Measurements from ENCODE around the gene GTF2A1L.
"Not testable (repeated sequence)": the region's sequence is repeated elsewhere in the genome, so short reads cannot be mapped to it uniquely, and the experiment has no call there.

GTF2A1L gene, protein sequence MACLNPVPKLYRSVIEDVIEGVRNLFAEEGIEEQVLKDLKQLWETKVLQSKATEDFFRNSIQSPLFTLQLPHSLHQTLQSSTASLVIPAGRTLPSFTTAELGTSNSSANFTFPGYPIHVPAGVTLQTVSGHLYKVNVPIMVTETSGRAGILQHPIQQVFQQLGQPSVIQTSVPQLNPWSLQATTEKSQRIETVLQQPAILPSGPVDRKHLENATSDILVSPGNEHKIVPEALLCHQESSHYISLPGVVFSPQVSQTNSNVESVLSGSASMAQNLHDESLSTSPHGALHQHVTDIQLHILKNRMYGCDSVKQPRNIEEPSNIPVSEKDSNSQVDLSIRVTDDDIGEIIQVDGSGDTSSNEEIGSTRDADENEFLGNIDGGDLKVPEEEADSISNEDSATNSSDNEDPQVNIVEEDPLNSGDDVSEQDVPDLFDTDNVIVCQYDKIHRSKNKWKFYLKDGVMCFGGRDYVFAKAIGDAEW

DNA sequence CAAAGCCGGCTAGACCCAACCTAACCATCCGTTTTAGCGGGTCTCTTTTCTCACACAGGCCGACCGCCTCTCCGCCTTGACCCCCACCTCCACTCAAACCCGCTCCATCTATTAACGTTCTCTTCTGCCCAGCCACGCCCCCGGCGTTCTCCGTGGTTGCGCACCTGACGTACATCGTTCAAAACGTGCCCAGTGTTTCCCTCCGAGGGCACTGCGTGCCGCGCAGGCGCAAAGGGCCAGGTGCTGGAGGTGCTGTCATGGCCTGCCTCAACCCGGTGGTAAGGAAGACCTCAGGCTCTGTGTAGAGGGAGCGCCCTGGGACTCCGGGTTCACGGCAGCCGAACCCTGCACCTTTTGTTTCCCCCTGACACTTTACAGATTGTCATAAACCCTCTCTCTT lies at the start of gene GTF2A1L:
Gene GTF2A1L (plus strand): TSS at position 239 of the 400 bp plus-strand sequence. CDS start 19 bp downstream, at position 258.
- ATAC-seq = no peak
- DNase-seq = no peak

DNA sequence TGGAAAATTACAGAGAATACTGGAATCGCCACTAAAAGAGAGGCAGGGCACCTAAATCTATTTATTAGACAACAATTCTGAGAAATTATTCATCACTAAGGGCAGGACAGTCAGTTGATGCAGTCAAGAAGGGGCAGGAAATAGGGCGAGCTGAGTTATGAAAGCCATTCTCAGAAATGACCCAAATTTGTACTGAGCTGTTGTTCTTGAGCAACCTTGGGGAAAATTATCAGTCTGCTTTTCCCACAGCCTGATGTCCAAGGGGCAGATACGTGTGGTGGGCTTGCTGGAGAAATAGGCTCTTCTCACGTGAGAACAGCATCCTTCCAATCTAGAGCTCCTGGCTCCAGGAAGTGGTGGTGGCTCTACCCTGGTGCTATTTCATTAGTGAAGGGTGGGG lies 49.1 kb upstream of the GTF2A1L start:
- DNase-seq (no peak), ATAC-seq (no peak)

DNA sequence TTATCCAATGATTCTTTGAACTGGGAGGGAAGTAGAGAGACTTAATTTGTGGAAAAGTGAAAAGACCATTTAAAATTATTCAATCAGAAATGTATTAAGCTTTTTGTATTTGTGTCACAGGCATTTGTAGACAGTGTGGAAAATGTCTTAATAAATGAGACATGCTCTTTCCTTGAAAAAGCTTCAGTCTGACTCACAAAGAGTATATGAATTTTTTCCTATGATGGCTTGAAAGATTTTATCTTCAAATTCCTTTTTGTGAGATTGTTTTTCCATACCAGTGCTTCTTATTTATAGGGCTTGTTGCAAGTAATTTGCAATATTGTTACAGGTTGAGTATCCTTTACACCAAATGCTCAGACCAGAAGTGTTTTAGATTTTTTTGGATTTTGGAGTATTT lies 48.2 kb upstream of the GTF2A1L start:
- DNase-seq = no peak
- no peak for ATAC-seq

DNA sequence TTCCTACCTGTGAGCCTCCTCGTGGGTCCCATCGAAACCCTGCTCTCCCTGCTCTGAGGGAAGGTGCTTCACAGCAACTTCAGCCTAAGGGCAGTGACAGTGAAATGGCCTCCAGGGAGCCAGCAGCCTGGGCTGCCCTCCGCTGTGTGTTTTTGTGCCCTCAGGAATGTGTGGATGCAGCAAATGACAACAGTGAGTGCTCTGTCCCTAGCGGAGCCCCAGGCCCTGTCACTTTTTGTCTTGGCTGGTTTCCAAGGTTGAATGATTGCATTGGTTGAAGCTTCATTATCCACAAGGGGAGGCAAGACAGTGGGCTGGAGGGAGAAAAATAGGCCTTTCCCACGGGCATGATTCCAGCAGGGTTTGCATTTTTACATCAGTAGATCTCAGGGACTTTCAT lies 44.8 kb upstream of the GTF2A1L start:
- no peak for ATAC-seq
- no peak for DNase-seq

DNA sequence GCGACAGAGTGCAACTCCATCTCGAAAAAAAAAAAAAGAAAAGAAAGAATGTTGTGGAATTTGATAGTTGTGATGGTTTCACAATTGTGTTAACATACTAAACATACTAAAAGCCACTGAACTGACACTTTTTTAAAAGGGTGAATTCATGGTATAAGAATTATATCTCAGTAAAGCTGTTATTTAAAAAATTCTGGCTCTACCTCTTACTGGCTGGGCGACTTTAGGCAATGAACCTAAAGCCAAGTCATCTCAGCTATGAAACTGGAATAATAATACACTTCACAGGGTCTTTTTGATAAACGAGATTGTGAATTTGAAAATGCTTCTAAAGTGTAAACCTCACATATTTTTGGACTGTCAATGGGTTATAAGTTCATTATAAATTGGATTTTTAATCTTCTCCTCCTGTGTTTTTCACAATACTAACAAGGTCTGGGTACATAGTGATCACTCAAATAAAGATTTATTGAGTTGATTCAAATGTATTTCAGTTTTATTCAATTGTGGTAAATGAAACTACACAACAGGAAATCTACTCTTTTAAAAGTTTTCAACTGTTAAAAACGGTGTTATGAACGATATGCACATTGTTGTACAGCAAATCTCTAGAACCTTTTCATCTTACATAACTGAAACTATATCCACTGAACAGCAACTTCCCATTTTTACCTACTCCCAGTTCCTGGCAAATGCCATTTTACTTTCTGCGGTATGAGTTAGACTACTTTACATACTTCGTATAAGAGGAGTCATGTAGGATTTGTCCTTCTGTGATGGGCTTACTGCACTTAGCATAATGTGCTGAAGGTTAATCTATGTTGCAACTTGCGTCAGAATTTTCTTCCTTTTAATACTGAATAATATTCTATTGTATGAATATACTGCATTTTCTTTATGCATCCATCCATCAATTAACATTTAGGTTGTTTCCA lies 43.0 kb upstream of the GTF2A1L start:
- ATAC-seq (no peak), DNase-seq (no peak)

DNA sequence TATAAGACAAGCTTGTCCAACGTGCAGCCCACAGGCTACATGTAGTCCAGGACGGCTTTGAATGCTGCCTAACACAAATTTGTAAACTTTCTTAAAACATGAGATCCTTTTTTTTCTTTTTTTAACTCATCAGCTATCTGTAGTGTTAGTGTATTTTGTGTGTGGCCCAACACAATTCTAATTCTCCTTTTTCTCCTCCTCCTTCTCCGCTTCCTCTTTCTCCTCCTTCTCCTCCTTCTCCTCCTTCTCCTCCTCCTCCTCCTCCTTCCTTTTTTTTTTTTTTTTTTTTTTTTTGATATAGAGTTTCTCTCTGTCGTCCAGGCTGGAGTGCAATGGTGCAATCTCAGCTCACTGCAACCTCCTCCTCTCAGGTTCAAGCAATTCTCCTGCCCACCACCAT lies 39.3 kb upstream of the GTF2A1L start:
- ATAC-seq = no peak

DNA sequence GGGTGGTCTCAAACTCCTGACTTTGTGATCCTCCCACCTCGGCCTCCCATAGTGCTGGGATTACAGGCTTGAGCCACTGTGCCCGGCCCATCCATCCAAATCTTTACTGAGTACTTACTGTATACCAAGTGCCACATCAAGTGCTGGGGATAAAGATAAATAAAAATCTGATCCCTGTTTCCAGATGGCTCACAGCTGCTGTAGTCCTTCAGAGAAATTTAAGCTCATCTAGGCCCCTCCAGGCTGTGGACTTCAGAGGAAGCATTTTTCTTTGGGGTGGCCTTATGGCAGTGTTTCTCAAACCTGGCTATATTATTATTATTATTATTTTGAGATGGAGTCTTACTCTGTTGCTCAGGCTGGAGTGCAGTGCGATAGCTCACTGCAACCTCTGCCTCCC lies 33.7 kb upstream of the GTF2A1L start:
- ATAC-seq (no peak), DNase-seq (no peak)

More for the DNA sequence above, 39.3 kb upstream of the GTF2A1L start:
- no peak for DNase-seq

DNA sequence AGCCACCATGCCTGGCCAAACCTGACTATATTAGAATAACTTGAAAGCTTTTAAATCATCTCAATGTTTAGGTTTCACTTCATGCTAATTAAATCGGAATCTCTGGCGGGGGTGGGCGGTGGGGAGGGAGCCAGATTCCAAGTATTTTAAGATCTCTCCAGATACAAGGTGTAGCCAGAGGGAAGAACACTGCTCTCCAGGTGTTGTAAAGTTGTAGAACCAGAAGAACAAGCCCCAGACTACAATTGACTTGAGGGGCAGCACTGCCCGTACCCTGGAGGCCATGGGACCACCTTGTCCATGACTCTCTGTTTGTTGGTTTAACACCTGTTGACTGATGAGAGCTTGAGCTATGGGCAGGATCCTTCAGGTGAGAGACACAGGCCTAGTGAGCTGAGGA lies 33.1 kb upstream of the GTF2A1L start:
- ATAC-seq (no peak), DNase-seq (no peak)

DNA sequence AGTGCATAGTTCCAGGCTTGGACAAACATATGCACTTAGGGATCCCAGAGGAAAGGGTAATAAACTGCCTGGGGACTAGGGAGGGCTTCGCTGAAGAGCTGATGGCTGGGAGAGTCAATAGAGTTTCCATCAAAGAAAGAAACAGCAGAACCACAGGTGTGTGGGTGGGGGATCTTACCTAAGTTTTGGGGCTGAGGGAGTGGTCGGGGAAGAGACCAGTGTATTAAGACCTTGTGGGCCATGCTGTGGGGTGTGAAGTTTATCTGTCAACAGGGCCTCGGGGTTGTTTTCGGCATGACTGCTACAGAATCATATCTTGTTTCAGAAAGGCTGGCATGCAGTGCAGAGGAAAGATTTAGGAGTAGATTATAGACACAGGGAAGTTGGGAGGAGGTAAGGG lies 31.2 kb upstream of the GTF2A1L start:
- ATAC-seq = peak; percentile 49
- peak; percentile 5 for DNase-seq

DNA sequence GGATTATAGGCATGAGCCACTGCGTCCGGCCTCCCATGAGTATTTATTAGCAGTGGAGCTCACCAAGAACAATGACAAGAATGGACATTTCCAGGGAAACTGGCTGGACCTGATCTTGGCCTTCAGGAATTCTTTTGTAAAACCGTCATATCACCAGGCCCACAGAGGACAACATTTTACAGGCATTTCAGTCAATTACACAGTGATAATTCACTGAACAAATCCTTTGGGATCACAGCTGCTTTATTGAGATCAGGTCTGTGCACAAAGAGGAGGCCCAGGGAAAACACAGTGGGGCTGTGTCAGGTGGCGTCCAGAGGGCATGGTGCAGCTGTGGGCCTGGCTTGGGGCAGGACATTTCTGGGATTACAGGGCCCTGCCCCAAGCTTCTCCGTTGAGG lies 30.1 kb upstream of the GTF2A1L start:
- ATAC-seq (no peak), DNase-seq (no peak)

DNA sequence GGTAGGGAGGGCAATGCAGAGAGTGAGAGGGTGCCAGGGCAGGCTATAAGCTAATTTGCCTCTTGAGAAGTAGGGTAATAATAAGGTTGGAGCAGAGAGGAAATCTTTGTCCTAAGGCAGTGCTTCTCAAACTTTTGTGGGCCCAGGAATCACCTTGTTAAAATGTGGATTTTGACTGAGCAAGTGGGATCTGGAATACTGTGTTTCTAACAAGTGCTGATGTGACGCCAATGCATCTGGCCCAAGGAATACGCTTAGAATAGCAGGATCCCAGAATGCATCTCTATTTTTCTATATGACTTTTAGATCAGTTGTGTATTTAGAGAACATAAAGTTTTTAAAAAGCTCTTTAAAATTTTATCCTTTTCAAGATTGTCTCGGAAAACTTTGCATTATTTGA lies 29.7 kb upstream of the GTF2A1L start:
- no peak for ATAC-seq
- no peak for DNase-seq

DNA sequence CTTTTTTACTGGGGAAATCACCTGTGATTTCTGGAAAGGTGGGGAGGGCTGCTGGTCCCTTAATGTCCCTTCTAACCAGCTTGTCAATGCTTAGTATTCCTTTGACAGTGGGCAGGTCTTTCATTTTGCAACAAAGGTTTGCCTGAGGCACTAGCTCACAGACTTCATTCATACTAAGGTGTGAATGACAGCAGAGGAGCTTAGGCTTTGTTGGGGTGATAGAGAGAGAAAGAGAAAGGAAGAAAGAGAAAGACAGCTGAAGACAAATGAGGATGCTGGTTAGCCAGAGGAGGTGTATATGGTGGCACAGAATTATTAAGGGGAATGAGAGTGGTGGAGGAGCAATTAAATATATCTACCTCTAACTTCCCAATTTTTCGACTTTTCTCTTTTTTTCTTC lies 28.9 kb upstream of the GTF2A1L start:
- no peak for DNase-seq
- no peak for ATAC-seq

DNA sequence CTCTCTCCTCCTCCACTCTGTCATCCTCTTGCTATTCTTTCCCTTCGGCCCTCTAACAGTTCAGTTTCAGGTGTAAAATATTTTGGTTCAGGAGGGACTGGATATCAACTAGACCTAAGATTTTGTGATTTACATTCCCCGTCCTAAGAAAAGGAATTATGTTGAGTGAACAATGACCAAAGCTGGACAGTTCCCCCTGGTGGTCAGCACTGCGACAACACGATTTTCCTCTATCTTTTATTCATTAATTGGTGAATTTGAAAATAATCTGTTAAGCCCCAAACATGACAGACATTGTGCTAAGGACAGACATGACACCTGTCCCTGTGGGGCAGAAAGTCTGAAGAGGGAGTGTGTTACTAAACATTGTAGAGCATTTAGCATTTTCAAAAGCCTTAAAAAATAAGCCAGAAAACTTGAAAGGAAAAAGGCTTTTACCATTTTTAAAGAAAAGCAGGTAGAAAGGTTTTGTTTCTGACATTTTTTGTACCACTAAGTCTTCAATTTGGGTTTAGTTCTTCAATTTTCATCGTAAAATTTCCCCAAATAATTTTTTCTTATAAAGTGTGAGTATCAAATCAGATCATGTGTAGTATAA lies 28.4 kb upstream of the GTF2A1L start:
- peak; percentile 11 for DNase-seq
- no peak for ATAC-seq

DNA sequence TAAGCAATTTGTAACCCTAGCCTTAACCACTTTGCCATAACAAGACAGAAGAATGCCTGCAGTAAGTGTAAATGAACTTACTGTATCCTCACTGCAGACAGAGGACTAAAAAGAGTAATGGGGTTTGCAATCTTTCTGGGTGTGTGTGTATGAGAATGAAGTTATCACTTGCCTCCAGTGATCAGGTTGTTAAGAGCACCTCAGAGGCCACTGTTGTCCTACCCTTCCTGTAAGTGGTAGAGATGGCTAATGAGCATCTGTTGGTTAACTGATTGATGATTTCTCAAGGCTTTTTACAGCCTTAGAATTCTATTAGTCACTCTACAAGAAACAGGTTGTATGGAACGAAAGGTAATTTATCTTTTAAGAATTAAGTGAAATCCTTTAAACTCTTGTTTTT lies 27.6 kb upstream of the GTF2A1L start:
- DNase-seq = no peak
- ATAC-seq = no peak

DNA sequence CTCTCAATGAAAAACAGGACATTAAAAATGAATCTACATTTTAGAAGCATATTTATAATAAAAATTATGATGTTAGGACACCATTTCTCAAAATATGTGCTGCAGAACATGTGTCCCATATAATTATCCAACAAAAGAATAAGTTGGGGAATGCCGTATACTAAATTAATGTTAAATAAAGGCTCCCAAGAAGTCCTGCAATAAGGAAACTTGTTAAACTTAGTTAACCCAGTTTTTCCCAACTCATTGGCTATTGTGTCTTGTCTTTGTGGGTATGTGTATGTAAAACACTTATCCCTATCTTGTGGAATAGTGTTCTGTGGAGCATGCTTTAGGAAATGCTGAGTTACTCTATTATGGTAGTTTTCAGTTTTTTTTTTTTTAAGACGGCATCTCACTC lies 25.6 kb upstream of the GTF2A1L start:
- ATAC-seq = no peak
- DNase-seq = no peak

DNA sequence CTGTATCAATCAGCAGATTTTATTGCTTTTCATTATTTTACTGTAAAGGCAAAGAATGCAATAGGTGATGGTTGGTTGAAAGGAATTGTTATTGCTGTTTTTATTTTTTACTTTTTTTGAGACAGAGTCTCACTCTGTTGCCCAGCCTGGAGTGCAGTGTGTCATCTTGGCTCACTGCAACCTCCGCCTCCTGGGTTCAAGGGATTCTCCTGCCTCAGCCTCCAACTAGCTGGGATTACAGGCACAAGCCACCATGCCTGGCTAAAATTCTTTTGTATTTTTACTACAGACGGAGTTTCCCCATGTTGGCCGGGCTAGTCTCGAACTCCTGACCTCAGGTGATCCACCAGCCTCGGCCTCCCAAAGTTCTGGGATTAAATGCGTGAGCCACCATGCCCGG lies 20.9 kb upstream of the GTF2A1L start:
- not testable (repeated sequence) for ATAC-seq, DNase-seq

DNA sequence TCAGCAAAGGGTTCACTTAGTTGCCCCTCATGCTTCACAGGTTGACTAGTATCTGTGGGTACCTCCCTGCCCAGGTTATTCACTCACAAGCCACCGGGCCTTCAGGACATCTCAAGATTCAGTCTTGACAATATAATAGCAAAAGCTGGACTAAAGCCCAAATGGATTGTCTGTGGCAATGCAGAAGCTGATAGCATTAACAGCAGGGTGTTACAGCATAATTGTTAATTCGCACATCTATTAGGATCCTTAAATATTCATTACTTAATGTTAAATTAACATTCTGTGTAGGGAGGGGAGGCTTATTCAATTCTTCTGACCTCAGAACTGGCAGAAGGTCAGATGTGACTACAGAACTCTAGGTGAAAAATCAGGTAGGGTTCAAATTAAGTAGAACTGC lies 20.2 kb upstream of the GTF2A1L start:
- ATAC-seq (no peak), DNase-seq (no peak)

DNA sequence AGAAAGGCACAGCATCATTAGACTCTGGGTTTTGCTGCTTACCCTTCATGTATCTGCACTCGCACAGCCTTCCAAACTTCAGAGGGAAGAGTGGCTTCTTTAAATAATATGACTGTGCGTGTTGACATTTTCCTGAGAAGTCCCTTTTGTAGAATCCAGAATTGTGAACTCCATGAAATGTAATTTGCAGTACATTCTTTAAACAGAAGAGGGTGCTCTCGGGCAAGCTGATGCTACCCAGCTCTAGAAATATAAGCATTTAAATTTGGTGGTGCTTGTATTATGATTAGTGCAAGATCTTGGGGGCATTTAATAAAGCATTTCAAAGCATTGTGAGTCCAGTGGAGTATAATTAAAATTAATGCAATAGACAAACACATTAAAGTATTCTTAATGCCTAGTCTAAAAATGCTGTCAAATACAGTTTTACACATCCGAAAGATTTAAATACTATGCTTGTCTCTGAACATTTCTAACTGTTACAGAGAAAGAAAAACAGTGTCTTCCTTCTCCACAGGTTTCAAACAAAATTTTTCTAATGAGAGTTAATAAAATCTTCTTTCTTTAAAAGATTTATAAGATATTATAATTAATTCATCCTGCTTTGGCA lies 17.3 kb upstream of the GTF2A1L start:
- ATAC-seq = peak; percentile 36
- DNase-seq = no peak

DNA sequence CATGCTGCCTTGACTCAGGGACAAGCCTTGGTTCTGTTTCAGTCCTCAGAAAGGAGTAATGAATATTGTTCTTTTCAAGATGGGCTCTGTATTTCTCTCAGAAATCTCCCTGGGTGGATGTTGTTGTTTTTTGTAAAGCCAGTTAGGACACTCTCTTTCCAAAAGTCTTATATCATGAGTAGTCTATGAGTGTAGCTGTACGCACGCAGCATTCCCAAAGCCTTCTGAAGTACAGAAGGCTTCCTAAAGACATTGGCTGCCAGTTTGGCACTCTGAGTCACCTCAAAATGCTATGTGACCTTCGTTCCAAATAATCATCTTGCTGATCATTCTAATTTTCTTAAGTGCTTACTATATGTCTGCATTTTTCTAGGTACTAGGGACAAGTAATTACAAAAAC lies 16.7 kb upstream of the GTF2A1L start:
- no peak for DNase-seq
- ATAC-seq = no peak

DNA sequence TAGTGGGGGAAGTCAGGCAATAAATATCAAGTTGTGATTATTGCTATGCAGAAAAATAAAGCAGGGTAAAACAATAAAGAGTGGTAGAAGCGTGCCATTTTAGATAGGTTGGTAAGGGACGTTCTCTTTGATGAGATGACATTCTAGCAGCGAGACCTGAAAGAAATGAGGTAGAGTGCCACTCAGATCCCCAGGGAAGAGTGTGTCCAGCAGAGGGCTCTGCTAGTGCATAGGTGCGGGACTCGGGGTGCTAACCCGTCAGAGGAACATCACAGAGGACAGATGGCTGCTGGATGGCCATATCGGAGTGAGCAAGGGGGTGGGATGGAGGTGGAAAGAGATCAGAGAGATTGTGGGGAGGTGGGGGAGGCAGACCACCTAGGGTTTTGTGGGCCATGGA lies 16.3 kb upstream of the GTF2A1L start:
- peak; percentile 32 for ATAC-seq
- peak; percentile 10 for DNase-seq

DNA sequence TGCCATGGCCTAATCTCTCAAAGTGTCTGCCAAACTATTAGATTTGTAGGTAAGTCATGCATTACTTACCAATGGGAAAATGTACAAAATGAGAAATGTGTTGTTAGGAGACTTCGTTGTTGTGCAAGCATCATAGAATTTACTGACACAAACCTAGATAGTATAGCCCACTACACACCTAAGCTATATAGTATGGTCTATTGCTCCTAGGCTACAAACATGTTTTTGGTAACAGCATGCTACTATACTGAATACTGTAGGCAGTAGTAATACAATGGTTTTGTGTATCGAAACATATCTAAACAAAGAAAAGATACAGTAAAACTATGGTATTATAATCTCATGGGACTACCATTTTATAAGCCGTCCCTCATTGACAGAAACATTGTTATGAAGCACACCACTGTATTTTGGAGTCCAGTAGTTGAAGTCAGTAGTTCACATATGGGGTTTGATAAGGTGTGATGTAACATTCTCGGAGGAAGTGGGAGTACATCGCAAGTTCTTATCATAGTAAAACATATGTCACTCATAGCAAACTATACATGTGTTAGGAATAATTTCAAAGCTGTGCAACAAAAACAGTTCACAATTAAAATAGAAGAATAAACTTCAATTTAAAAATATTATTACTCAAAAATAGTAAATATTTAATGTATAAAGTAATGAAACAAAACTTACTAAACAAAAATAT lies 12.0 kb upstream of the GTF2A1L start:
- DNase-seq (no peak), ATAC-seq (no peak)

Measured in stimulated activated naive CD8-positive, alpha-beta T cell treated with anti-CD3 and anti-CD28 coated beads, Interleukin-15, Interleukin-2, amounts not matched to agents 100 U/mL and 50 U/mL, for 24 hours (primary cell).